Measurements from ENCODE around the gene CSF2.

The CSF2 gene

GRCh38 chr5:132064738-132065331, 8.8 kb upstream of the CSF2 start:
- no CpG with 5 or more reads among the region's 11 CpGs for WGBS (ENCODE audit: extremely low coverage, insufficient coverage, low lambda C conversion rate)
- Histone ChIP-seq H3K4me1 (ENCODE audit: control insufficient read depth, low read depth, low read length) (no peaks in the 10 kb centered on the region), H4K5ac (ENCODE audit: low read length) (no peak overlapping the region), H3K36me3 (ENCODE audit: control insufficient read depth, insufficient read depth, low read length) (no peaks in the 10 kb centered on the region), H3K18ac (ENCODE audit: low read length) (no peak overlapping the region), H3K4me3 (ENCODE audit: low read length) (no peak overlapping the region), H3K4ac (ENCODE audit: low read depth, low read length) (no peak overlapping the region), H2BK5ac (ENCODE audit: low read length) (no peak overlapping the region), H2BK120ac (ENCODE audit: low read depth, low read length) (no peak overlapping the region), H3K4me2 (ENCODE audit: low read length) (no peak overlapping the region), H3K79me1 (ENCODE audit: low read length) (no peaks in the 10 kb centered on the region), H3K9ac (ENCODE audit: low read length) (no peak overlapping the region), H3K27me3 (ENCODE audit: insufficient read depth, low read length, poor library complexity) (no peaks in the 10 kb centered on the region), H3K56ac (ENCODE audit: low read length) (peak overlapping the region; percentile 42), H3K23ac (ENCODE audit: low read length) (no peak overlapping the region), H2BK15ac (replicated peaks; ENCODE audit: low read depth) (no peak overlapping the region), H3K79me2 (ENCODE audit: control insufficient read depth, insufficient read depth, low read length) (no peaks in the 10 kb centered on the region), H4K8ac (ENCODE audit: low read depth, low read length) (no peak overlapping the region), H2AK5ac (ENCODE audit: low read length) (no peak overlapping the region), H3K27ac (ENCODE audit: low read depth, low read length) (no peak overlapping the region)
- DNase-seq = peak; percentile 89

- Histone ChIP-seq H3K4me3 (ENCODE audit: low read length) (no peak overlapping the region), H4K8ac (ENCODE audit: low read depth, low read length) (no peak overlapping the region), H3K4ac (ENCODE audit: low read depth, low read length) (no peak overlapping the region), H3K27me3 (ENCODE audit: insufficient read depth, low read length, poor library complexity) (no peaks in the 10 kb centered on the region), H3K4me1 (ENCODE audit: control insufficient read depth, low read depth, low read length) (no peaks in the 10 kb centered on the region), H3K79me2 (ENCODE audit: control insufficient read depth, insufficient read depth, low read length) (no peaks in the 10 kb centered on the region), H3K9ac (ENCODE audit: low read length) (no peak overlapping the region), H2AK5ac (ENCODE audit: low read length) (no peak overlapping the region), H3K56ac (ENCODE audit: low read length) (no peak overlapping the region), H3K23ac (ENCODE audit: low read length) (no peak overlapping the region), H3K79me1 (ENCODE audit: low read length) (no peaks in the 10 kb centered on the region), H2BK120ac (ENCODE audit: low read depth, low read length) (no peak overlapping the region), H4K5ac (ENCODE audit: low read length) (no peak overlapping the region), H3K27ac (ENCODE audit: low read depth, low read length) (no peak overlapping the region), H2BK15ac (replicated peaks; ENCODE audit: low read depth) (no peak overlapping the region), H3K4me2 (ENCODE audit: low read length) (no peak overlapping the region), H2BK5ac (ENCODE audit: low read length) (no peak overlapping the region), H3K18ac (ENCODE audit: low read length) (no peak overlapping the region), H3K36me3 (ENCODE audit: control insufficient read depth, insufficient read depth, low read length) (no peaks in the 10 kb centered on the region)
- WGBS (ENCODE audit: extremely low coverage, insufficient coverage, low lambda C conversion rate) = no CpG with 5 or more reads among the region's 4 CpGs
- peak; percentile 83 for DNase-seq
Measured at GRCh38 chr5:132065351-132065937, 8.1 kb upstream of the CSF2 start.

- Histone ChIP-seq H3K4ac (ENCODE audit: low read depth, low read length) (no peak overlapping the region), H2BK120ac (ENCODE audit: low read depth, low read length) (no peak overlapping the region), H4K5ac (ENCODE audit: low read length) (no peak overlapping the region), H3K23ac (ENCODE audit: low read length) (no peak overlapping the region), H2AK5ac (ENCODE audit: low read length) (no peak overlapping the region), H3K4me3 (ENCODE audit: low read length) (no peak overlapping the region), H3K79me1 (ENCODE audit: low read length) (no peaks in the 10 kb centered on the region), H3K18ac (ENCODE audit: low read length) (no peak overlapping the region), H2BK15ac (replicated peaks; ENCODE audit: low read depth) (no peak overlapping the region), H3K4me2 (ENCODE audit: low read length) (no peak overlapping the region), H3K36me3 (ENCODE audit: control insufficient read depth, insufficient read depth, low read length) (no peaks in the 10 kb centered on the region), H2BK5ac (ENCODE audit: low read length) (no peak overlapping the region), H3K27me3 (ENCODE audit: insufficient read depth, low read length, poor library complexity) (no peaks in the 10 kb centered on the region), H3K27ac (ENCODE audit: low read depth, low read length) (no peak overlapping the region), H4K8ac (ENCODE audit: low read depth, low read length) (no peak overlapping the region), H3K9ac (ENCODE audit: low read length) (no peak overlapping the region), H3K4me1 (ENCODE audit: control insufficient read depth, low read depth, low read length) (no peaks in the 10 kb centered on the region), H3K79me2 (ENCODE audit: control insufficient read depth, insufficient read depth, low read length) (no peaks in the 10 kb centered on the region), H3K56ac (ENCODE audit: low read length) (peak overlapping the region; percentile 15)
- DNase-seq = no peak
- WGBS (ENCODE audit: extremely low coverage, insufficient coverage, low lambda C conversion rate) = no CpG with 5 or more reads among the region's 13 CpGs
Measured at GRCh38 chr5:132065951-132066701, 7.5 kb upstream of the CSF2 start.

- Histone ChIP-seq H3K56ac (ENCODE audit: low read length) (no peak overlapping the region), H3K4me2 (ENCODE audit: low read length) (no peak overlapping the region), H2BK15ac (replicated peaks; ENCODE audit: low read depth) (no peak overlapping the region), H4K8ac (ENCODE audit: low read depth, low read length) (no peak overlapping the region), H3K18ac (ENCODE audit: low read length) (no peak overlapping the region), H3K36me3 (ENCODE audit: control insufficient read depth, insufficient read depth, low read length) (no peaks in the 10 kb centered on the region), H2BK5ac (ENCODE audit: low read length) (no peak overlapping the region), H3K23ac (ENCODE audit: low read length) (no peak overlapping the region), H3K4ac (ENCODE audit: low read depth, low read length) (no peak overlapping the region), H3K27me3 (ENCODE audit: insufficient read depth, low read length, poor library complexity) (no peaks in the 10 kb centered on the region), H3K79me1 (ENCODE audit: low read length) (no peaks in the 10 kb centered on the region), H2BK120ac (ENCODE audit: low read depth, low read length) (no peak overlapping the region), H3K4me1 (ENCODE audit: control insufficient read depth, low read depth, low read length) (no peaks in the 10 kb centered on the region), H3K4me3 (ENCODE audit: low read length) (no peak overlapping the region), H4K5ac (ENCODE audit: low read length) (no peak overlapping the region), H3K27ac (ENCODE audit: low read depth, low read length) (no peak overlapping the region), H3K79me2 (ENCODE audit: control insufficient read depth, insufficient read depth, low read length) (no peaks in the 10 kb centered on the region), H2AK5ac (ENCODE audit: low read length) (no peak overlapping the region), H3K9ac (ENCODE audit: low read length) (no peak overlapping the region)
- WGBS (ENCODE audit: extremely low coverage, insufficient coverage, low lambda C conversion rate) = no CpG with 5 or more reads among the region's 4 CpGs
- DNase-seq = no peak
Measured at GRCh38 chr5:132066871-132067270, 6.7 kb upstream of the CSF2 start.

GRCh38 chr5:132067451-132067850, 6.1 kb upstream of the CSF2 start:
- WGBS (ENCODE audit: extremely low coverage, insufficient coverage, low lambda C conversion rate) = no CpG with 5 or more reads among the region's 11 CpGs
- H3K79me2 ChIP-seq (ENCODE audit: control insufficient read depth, insufficient read depth, low read length) = no peaks in the 10 kb centered on the region
- H3K36me3 ChIP-seq (ENCODE audit: control insufficient read depth, insufficient read depth, low read length) = no peaks in the 10 kb centered on the region
- no peak overlapping the region for H3K56ac ChIP-seq (ENCODE audit: low read length)
- H3K4me1 ChIP-seq (ENCODE audit: control insufficient read depth, low read depth, low read length) = no peaks in the 10 kb centered on the region
- no peak overlapping the region for H4K8ac ChIP-seq (ENCODE audit: low read depth, low read length)
- H2AK5ac ChIP-seq (ENCODE audit: low read length) = no peak overlapping the region
- H3K27ac ChIP-seq (ENCODE audit: low read depth, low read length) = no peak overlapping the region
- no peak overlapping the region for H2BK120ac ChIP-seq (ENCODE audit: low read depth, low read length)
- no peak overlapping the region for H3K4me3 ChIP-seq (ENCODE audit: low read length)
- DNase-seq = no peak
- no peak overlapping the region for H3K18ac ChIP-seq (ENCODE audit: low read length)
- no peaks in the 10 kb centered on the region for H3K27me3 ChIP-seq (ENCODE audit: insufficient read depth, low read length, poor library complexity)
- H3K9ac ChIP-seq (ENCODE audit: low read length) = no peak overlapping the region
- no peak overlapping the region for H2BK15ac ChIP-seq (replicated peaks; ENCODE audit: low read depth)
- no peak overlapping the region for H3K23ac ChIP-seq (ENCODE audit: low read length)
- no peak overlapping the region for H2BK5ac ChIP-seq (ENCODE audit: low read length)
- H3K4ac ChIP-seq (ENCODE audit: low read depth, low read length) = no peak overlapping the region
- H4K5ac ChIP-seq (ENCODE audit: low read length) = no peak overlapping the region
- no peak overlapping the region for H3K4me2 ChIP-seq (ENCODE audit: low read length)
- no peaks in the 10 kb centered on the region for H3K79me1 ChIP-seq (ENCODE audit: low read length)

Measured in mesendoderm (in vitro differentiated cells).